ENCODE measurements around the gene SPACA4. TPM values are rescaled to one million over a fixed set of nuclear protein-coding genes. Genes with fewer than 3 reads are reported as not detected.
A peak's percentile ranks its signal among the peaks of the same experiment; 100 is the strongest.

Gene SPACA4
- total and polyA plus RNA-seq, 9 of the 15 experiments (the other 6 are each of a cell fraction or from before 2014, with no cell fraction given): not detected

DNA sequence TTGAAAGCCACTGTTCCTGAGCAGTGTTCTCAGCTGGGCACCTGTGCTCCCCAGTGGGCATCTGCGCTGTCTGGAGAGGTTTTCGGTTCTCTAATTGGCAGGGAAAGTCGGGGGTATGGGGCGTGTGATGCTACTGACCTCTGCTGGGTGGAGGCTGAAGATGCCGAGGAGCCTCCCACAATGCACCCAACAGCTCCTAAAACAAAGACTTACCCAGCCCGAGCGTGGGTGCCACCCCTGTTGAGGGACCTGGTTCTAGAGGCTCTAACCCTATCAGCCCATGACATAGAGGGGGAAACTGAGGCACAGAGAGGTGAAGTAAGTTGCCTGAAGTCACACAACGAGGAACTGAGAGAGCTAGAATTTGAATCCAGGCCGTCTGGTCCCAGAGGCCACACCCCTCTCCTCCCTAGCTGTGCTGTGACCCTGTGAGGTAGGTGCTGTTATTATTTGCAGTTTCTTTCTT is 2.3 kb downstream of the SPACA4 start (continued):
- TF ChIP-seq, protein P1, sequence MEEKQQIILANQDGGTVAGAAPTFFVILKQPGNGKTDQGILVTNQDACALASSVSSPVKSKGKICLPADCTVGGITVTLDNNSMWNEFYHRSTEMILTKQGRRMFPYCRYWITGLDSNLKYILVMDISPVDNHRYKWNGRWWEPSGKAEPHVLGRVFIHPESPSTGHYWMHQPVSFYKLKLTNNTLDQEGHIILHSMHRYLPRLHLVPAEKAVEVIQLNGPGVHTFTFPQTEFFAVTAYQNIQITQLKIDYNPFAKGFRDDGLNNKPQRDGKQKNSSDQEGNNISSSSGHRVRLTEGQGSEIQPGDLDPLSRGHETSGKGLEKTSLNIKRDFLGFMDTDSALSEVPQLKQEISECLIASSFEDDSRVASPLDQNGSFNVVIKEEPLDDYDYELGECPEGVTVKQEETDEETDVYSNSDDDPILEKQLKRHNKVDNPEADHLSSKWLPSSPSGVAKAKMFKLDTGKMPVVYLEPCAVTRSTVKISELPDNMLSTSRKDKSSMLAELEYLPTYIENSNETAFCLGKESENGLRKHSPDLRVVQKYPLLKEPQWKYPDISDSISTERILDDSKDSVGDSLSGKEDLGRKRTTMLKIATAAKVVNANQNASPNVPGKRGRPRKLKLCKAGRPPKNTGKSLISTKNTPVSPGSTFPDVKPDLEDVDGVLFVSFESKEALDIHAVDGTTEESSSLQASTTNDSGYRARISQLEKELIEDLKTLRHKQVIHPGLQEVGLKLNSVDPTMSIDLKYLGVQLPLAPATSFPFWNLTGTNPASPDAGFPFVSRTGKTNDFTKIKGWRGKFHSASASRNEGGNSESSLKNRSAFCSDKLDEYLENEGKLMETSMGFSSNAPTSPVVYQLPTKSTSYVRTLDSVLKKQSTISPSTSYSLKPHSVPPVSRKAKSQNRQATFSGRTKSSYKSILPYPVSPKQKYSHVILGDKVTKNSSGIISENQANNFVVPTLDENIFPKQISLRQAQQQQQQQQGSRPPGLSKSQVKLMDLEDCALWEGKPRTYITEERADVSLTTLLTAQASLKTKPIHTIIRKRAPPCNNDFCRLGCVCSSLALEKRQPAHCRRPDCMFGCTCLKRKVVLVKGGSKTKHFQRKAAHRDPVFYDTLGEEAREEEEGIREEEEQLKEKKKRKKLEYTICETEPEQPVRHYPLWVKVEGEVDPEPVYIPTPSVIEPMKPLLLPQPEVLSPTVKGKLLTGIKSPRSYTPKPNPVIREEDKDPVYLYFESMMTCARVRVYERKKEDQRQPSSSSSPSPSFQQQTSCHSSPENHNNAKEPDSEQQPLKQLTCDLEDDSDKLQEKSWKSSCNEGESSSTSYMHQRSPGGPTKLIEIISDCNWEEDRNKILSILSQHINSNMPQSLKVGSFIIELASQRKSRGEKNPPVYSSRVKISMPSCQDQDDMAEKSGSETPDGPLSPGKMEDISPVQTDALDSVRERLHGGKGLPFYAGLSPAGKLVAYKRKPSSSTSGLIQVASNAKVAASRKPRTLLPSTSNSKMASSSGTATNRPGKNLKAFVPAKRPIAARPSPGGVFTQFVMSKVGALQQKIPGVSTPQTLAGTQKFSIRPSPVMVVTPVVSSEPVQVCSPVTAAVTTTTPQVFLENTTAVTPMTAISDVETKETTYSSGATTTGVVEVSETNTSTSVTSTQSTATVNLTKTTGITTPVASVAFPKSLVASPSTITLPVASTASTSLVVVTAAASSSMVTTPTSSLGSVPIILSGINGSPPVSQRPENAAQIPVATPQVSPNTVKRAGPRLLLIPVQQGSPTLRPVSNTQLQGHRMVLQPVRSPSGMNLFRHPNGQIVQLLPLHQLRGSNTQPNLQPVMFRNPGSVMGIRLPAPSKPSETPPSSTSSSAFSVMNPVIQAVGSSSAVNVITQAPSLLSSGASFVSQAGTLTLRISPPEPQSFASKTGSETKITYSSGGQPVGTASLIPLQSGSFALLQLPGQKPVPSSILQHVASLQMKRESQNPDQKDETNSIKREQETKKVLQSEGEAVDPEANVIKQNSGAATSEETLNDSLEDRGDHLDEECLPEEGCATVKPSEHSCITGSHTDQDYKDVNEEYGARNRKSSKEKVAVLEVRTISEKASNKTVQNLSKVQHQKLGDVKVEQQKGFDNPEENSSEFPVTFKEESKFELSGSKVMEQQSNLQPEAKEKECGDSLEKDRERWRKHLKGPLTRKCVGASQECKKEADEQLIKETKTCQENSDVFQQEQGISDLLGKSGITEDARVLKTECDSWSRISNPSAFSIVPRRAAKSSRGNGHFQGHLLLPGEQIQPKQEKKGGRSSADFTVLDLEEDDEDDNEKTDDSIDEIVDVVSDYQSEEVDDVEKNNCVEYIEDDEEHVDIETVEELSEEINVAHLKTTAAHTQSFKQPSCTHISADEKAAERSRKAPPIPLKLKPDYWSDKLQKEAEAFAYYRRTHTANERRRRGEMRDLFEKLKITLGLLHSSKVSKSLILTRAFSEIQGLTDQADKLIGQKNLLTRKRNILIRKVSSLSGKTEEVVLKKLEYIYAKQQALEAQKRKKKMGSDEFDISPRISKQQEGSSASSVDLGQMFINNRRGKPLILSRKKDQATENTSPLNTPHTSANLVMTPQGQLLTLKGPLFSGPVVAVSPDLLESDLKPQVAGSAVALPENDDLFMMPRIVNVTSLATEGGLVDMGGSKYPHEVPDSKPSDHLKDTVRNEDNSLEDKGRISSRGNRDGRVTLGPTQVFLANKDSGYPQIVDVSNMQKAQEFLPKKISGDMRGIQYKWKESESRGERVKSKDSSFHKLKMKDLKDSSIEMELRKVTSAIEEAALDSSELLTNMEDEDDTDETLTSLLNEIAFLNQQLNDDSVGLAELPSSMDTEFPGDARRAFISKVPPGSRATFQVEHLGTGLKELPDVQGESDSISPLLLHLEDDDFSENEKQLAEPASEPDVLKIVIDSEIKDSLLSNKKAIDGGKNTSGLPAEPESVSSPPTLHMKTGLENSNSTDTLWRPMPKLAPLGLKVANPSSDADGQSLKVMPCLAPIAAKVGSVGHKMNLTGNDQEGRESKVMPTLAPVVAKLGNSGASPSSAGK (IDR thresholded peaks at IDR 0.05): no peak
- TF ChIP-seq, protein P2, sequence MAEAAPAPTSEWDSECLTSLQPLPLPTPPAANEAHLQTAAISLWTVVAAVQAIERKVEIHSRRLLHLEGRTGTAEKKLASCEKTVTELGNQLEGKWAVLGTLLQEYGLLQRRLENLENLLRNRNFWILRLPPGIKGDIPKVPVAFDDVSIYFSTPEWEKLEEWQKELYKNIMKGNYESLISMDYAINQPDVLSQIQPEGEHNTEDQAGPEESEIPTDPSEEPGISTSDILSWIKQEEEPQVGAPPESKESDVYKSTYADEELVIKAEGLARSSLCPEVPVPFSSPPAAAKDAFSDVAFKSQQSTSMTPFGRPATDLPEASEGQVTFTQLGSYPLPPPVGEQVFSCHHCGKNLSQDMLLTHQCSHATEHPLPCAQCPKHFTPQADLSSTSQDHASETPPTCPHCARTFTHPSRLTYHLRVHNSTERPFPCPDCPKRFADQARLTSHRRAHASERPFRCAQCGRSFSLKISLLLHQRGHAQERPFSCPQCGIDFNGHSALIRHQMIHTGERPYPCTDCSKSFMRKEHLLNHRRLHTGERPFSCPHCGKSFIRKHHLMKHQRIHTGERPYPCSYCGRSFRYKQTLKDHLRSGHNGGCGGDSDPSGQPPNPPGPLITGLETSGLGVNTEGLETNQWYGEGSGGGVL (CRISPR knock-in tag; IDR thresholded peaks at IDR 0.05): no peak
- TF ChIP-seq ZNF445 (CRISPR knock-in tag; IDR thresholded peaks at IDR 0.05; ENCODE audit: low read depth) (no peak), STAG1 (CRISPR knock-in tag; IDR thresholded peaks at IDR 0.05; ENCODE audit: borderline replicate concordance) (peak; percentile 73; the same call in 1 of the 2 replicates), HNRNPL (IDR thresholded peaks at IDR 0.05; ENCODE audit: low read depth, low read length) (no peak), TSHZ1 (CRISPR knock-in tag; IDR thresholded peaks at IDR 0.05) (no peak)
- TF ChIP-seq, protein P3, sequence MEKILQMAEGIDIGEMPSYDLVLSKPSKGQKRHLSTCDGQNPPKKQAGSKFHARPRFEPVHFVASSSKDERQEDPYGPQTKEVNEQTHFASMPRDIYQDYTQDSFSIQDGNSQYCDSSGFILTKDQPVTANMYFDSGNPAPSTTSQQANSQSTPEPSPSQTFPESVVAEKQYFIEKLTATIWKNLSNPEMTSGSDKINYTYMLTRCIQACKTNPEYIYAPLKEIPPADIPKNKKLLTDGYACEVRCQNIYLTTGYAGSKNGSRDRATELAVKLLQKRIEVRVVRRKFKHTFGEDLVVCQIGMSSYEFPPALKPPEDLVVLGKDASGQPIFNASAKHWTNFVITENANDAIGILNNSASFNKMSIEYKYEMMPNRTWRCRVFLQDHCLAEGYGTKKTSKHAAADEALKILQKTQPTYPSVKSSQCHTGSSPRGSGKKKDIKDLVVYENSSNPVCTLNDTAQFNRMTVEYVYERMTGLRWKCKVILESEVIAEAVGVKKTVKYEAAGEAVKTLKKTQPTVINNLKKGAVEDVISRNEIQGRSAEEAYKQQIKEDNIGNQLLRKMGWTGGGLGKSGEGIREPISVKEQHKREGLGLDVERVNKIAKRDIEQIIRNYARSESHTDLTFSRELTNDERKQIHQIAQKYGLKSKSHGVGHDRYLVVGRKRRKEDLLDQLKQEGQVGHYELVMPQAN (IDR thresholded peaks at IDR 0.05; ENCODE audit: borderline replicate concordance): no peak
